ENCODE data around the gene TAF15. TPM values are rescaled to one million over a fixed set of nuclear protein-coding genes. Genes with fewer than 3 reads are reported as not detected.

The TAF15 gene
- total and polyA plus RNA-seq, 2 of the 4 experiments (the other 2 are of a cell fraction) = 46.8 to 98.0 TPM

GRCh38 chr17:35875800-35876139 is 66.5 kb downstream of the TAF15 start:
- Histone ChIP-seq H3K14ac (replicated peaks; ENCODE audit: low read depth, low read length) (no peak overlapping the region), H2BK120ac (ENCODE audit: low read depth, low read length) (no peak overlapping the region), H4K5ac (ENCODE audit: low read depth, low read length) (no peak overlapping the region), H3K23ac (ENCODE audit: low read depth, low read length) (no peak overlapping the region), H3K56ac (ENCODE audit: extremely low read depth, insufficient read depth, low read length) (no peak overlapping the region), H4K91ac (ENCODE audit: insufficient read depth, low read depth, low read length) (no peak overlapping the region), H4K8ac (ENCODE audit: low read depth in 2 of 2, low read length in 2 of 2) (no peak overlapping the region), H2AK9ac (replicated peaks; ENCODE audit: low read depth, low read length, poor library complexity) (no peak overlapping the region), H3K4me1 (ENCODE audit: control insufficient read depth, insufficient read depth, low read length) (no peaks in the 10 kb centered on the region), H2BK20ac (ENCODE audit: low read depth, low read length) (no peak overlapping the region), H2AFZ (replicated peaks; ENCODE audit: low read length, poor library complexity) (no peak overlapping the region), H4K20me1 (ENCODE audit: insufficient read depth, low read length) (no peaks in the 10 kb centered on the region), H3K79me1 (ENCODE audit: low read depth in 1 of 2, low read length in 2 of 2) (no peaks in the 10 kb centered on the region), H3K4me2 (ENCODE audit: low read depth, low read length) (no peak overlapping the region), H3K9me3 (ENCODE audit: control insufficient read depth, insufficient read depth, low read length) (no peaks in the 10 kb centered on the region), H3K9ac (ENCODE audit: low read depth, low read length) (no peak overlapping the region), H3K27ac (ENCODE audit: insufficient read depth, low read length) (no peak overlapping the region), H3K27me3 (ENCODE audit: control insufficient read depth, insufficient read depth, low read length) (peaks cover 3% of the 10 kb centered on the region; the same call in 1 of the 2 replicates), H3K18ac (ENCODE audit: low read depth, low read length) (no peak overlapping the region), H3K4me3 (ENCODE audit: insufficient read depth, low read depth, low read length) (no peak overlapping the region), H3K9me1 (ENCODE audit: insufficient read depth, low read length) (no peaks in the 10 kb centered on the region), H3K36me3 (ENCODE audit: control insufficient read depth, insufficient read depth, low read length) (no peaks in the 10 kb centered on the region), H2AK5ac (ENCODE audit: low read depth, low read length) (no peak overlapping the region), H2BK15ac (ENCODE audit: low read depth, low read length) (no peak overlapping the region), H3K4ac (ENCODE audit: low read depth, low read length) (no peak overlapping the region), H2BK5ac (ENCODE audit: low read depth, low read length, poor library complexity, severe bottlenecking) (no peak overlapping the region)
- dilution Hi-C loops (cut with HindIII; ENCODE audit: low sequenced_read_pairs, unreplicated experiment) = no loop called here
- TF ChIP-seq NFE2L2 (IDR thresholded peaks at IDR 0.05; ENCODE audit: low read depth, low read length) = no peak
- no peak for TF ChIP-seq MXI1 (IDR thresholded peaks at IDR 0.05; ENCODE audit: borderline replicate concordance, low read depth, low read length)
- no peak for TF ChIP-seq SMC3 (IDR thresholded peaks at IDR 0.05; ENCODE audit: low read depth, low read length)
- ATAC-seq (ENCODE audit: low read depth) (no peak), DNase-seq (no peak)
- WGBS, 2 experiments (ENCODE audit: extremely low coverage in 2 of 2, insufficient read length in 1 of 2) = no CpG with 5 or more reads among the region's 3 CpGs
- BruUV-seq (replicated peaks) = no TSS peak
- in situ Hi-C loops (cut with MboI; ENCODE audit: low sequenced_read_pairs) = no loop called here
- intact Hi-C loops (cut with micrococcal nuclease) = no loop called here
- POLR2A ChIA-PET (ENCODE audit: unreplicated experiment) = no interaction called here
- CTCF ChIA-PET = interaction anchor here (1.0 to 1.2 kb wide), 2 partner anchors 14 to 23 kb away, joined by 3 read pairs; no protein-coding TSS in a partner anchor

Measured in IMR-90 (cell line).